GM12878 (cell line): ENCODE results near the gene B9D2. TPM values are rescaled to one million over a fixed set of nuclear protein-coding genes. Genes with fewer than 3 reads are reported as not detected.

Experiments used
- ATAC-seq: fragments of 200-7000 bp; cut with Tn5 transposase; 3 replicates; pipeline ENCODE4 v1.9.1; 2020; ENCODE audit warnings: mild to moderate bottlenecking, moderate library complexity
- BruUV-seq: library from RNA; stranded (reverse); fragments of 400-500 nt; replicated peaks from 2 replicates; lab custom pipeline; 2021; lab: Mats Ljungman, UMichigan
- CTCF ChIA-PET: fragments of 300-600 bp; sonication (Branson Sonifier 250); formaldehyde crosslinking; extraction: SDS; loops from one replicate; lab custom pipeline; 2021; ENCODE audit warnings: inconsistent platforms; lab: Yijun Ruan, JAX
- POLR2A ChIA-PET: fragments of 350-600 bp; formaldehyde crosslinking; extraction: SDS; loops from one replicate; lab custom pipeline; 2021; ENCODE audit warnings: inconsistent platforms; lab: Charles Lee
- RAD21 ChIA-PET: fragments of 300-600 bp; sonication (Branson Sonifier 250); formaldehyde crosslinking; loops from one replicate; lab custom pipeline; 2023; ENCODE audit warnings: antibody characterized with exemption; ENCODE audit not compliant: unreplicated experiment; lab: Charles Lee
- SMC1A ChIA-PET: fragments of 300-600 bp; sonication (Branson Sonifier 250); formaldehyde crosslinking; loops from one replicate; lab custom pipeline; 2023; ENCODE audit not compliant: unreplicated experiment, uncharacterized antibody; lab: Charles Lee
- DNase-seq: peaks from one replicate; pipeline ENCODE4 v3.0.0-alpha.2; 2011; ENCODE audit warnings: low read depth, low spot score
- FAIRE-seq: peaks from 3 replicates; lab custom pipeline; 2011; peaks lifted over from hg19 to GRCh38; lab: Jason Lieb, UNC
- H2AFZ ChIP-seq: 2 replicates; pipeline ENCODE4 v1.6.0; 2011; ENCODE audit warnings: low read depth, low read length, control low read depth; ENCODE audit not compliant: control insufficient read depth
- H3K27ac ChIP-seq: 2 replicates; pipeline ENCODE4 v1.5.1; 2011; ENCODE audit warnings: control low read depth; ENCODE audit not compliant: control insufficient read depth, insufficient read depth
- H3K27me3 ChIP-seq, 2 experiments: replicated peaks in 1 of 2; 2 replicates each; pipeline versions ENCODE4 v1.6.0 to v1.6.1; 2011; ENCODE audit warnings: low read length in 1 of 2; ENCODE audit not compliant: control insufficient read depth in 2 of 2, insufficient read depth in 2 of 2
- H3K36me3 ChIP-seq, 2 experiments: 2 replicates each; pipeline ENCODE4 v1.5.1; 2011; ENCODE audit warnings: low read length in 1 of 2; ENCODE audit not compliant: control insufficient read depth in 2 of 2, insufficient read depth in 2 of 2
- H3K4me1 ChIP-seq: 2 replicates; pipeline ENCODE4 v1.6.1; 2011; ENCODE audit warnings: mild to moderate bottlenecking, low read length, moderate library complexity, mixed read lengths; ENCODE audit not compliant: control insufficient read depth, insufficient read depth
- H3K4me2 ChIP-seq: 2 replicates; pipeline ENCODE4 v1.6.0; 2011; ENCODE audit warnings: control low read depth; ENCODE audit not compliant: control insufficient read depth, insufficient read depth
- H3K4me3 ChIP-seq: fragments of 200-600 bp; sonication (generic); 2 replicates; pipeline ENCODE4 v1.5.1; 2016
- H3K79me2 ChIP-seq: 2 replicates; pipeline ENCODE4 v1.6.0; 2011; ENCODE audit warnings: low read length; ENCODE audit not compliant: control insufficient read depth, insufficient read depth
- H3K9ac ChIP-seq: 2 replicates; pipeline ENCODE4 v1.8.0; 2011; ENCODE audit warnings: low read length, control low read depth, mixed read lengths; ENCODE audit not compliant: control insufficient read depth, insufficient read depth
- H3K9me3 ChIP-seq: replicated peaks from 3 replicates; pipeline ENCODE4 v1.5.1; 2011; ENCODE audit warnings: mild to moderate bottlenecking, low read length; ENCODE audit not compliant: control insufficient read depth, insufficient read depth
- H4K20me1 ChIP-seq: 2 replicates; pipeline ENCODE4 v1.6.0; 2011; ENCODE audit not compliant: control insufficient read depth, insufficient read depth
- BACH1 ChIP-seq: fragments of 450-650 bp; IDR thresholded peaks from 2 replicates; pipeline ENCODE4 v1.6.1; 2017; ENCODE audit warnings: mild to moderate bottlenecking, borderline replicate concordance
- BMI1 ChIP-seq: fragments of 450-650 bp; IDR thresholded peaks from 2 replicates; pipeline ENCODE4 v1.6.1; 2016; ENCODE audit warnings: mild to moderate bottlenecking, moderate library complexity, borderline replicate concordance
- CREM ChIP-seq: IDR thresholded peaks from 2 replicates; pipeline ENCODE4 v1.6.1; 2014; ENCODE audit warnings: antibody characterized with exemption, low read depth
- GABPA ChIP-seq: IDR thresholded peaks from 2 replicates; pipeline ENCODE4 v1.6.1; 2014; ENCODE audit warnings: antibody characterized with exemption, low read depth, mild to moderate bottlenecking, inconsistent platforms
- MEF2B ChIP-seq: fragments of 450-650 bp; IDR thresholded peaks from 2 replicates; pipeline ENCODE4 v1.6.1; 2018; ENCODE audit warnings: mild to moderate bottlenecking, moderate library complexity; ENCODE audit not compliant: partially characterized antibody, poor library complexity, severe bottlenecking
- NR2F1 ChIP-seq: fragments of 450-650 bp; conservative IDR thresholded peaks from 2 replicates; pipeline ENCODE4 v1.6.1; 2017; ENCODE audit warnings: mild to moderate bottlenecking
- POLR2A ChIP-seq: IDR thresholded peaks from 2 replicates; pipeline ENCODE4 v1.6.1; 2011; ENCODE audit warnings: low read depth, mild to moderate bottlenecking, low read length
- POU2F2 ChIP-seq: IDR thresholded peaks from 3 replicates; pipeline ENCODE4 v1.6.1; 2011; ENCODE audit warnings: low read depth, mild to moderate bottlenecking, low read length, borderline replicate concordance
- TARDBP ChIP-seq: IDR thresholded peaks from 2 replicates; pipeline ENCODE4 v1.6.1; 2016; ENCODE audit warnings: borderline replicate concordance
- ZNF592 ChIP-seq: fragments of 450-650 bp; IDR thresholded peaks from 2 replicates; pipeline ENCODE4 v1.6.1; 2017; ENCODE audit warnings: mild to moderate bottlenecking, moderate library complexity
- ZNF622 ChIP-seq: fragments of 450-650 bp; IDR thresholded peaks from 2 replicates; pipeline ENCODE4 v1.6.1; 2017; ENCODE audit warnings: mild to moderate bottlenecking, inconsistent platforms
- WGBS: methylation state at CpG from one replicate; pipeline ENCODE4 v1.1.6; 2016; ENCODE audit warnings: low lambda C conversion rate; ENCODE audit not compliant: insufficient replicate concordance, insufficient coverage; ENCODE audit errors: missing lambda C conversion rate; 5-methylcytosine and 5-hydroxymethylcytosine counted together
- in situ Hi-C: fragments of 300-500 bp; cut with MboI; formaldehyde crosslinking; loops from 9 replicates; pipeline ENCODE4 v1.14.3; 2018; ENCODE audit warnings: mixed read lengths
- intact Hi-C: fragments of 100-400 bp; cut with micrococcal nuclease; formaldehyde crosslinking; loops from one replicate; pipeline ENCODE4 v1.14.2; 2022; ENCODE audit not compliant: unreplicated experiment
- polyA plus RNA-seq, 11 experiments: library from polyadenylated mRNA; depleted of rRNA in 4 of 11; unstranded in 6 of 11; stranded (reverse) in 5 of 11; fragments of >200 nt; fragmentation: Nextera tagmentation in 4 of 11; fragmentation: Illumina TruSeq in 1 of 11; extraction: Ambion mirVana in 4 of 11; extraction: Trizol in 1 of 11; gene quantifications; 1 replicate in 1 of 11; 2 replicates in 10 of 11; pipeline versions ENCODE4 v1.2.1 to v1.2.3, GENCODE V29; 2011 to 2016; ENCODE audit warnings: inconsistent platforms in 2 of 11, missing spikeins in 2 of 11, low read depth in 1 of 11
- total RNA-seq, 4 experiments: library from RNA; depleted of rRNA in 3 of 4; stranded (reverse); fragments of >200 nt in 3 of 4; fragmentation: Illumina TruSeq in 1 of 4; extraction: Trizol in 1 of 4; gene quantifications; 2 replicates each; pipeline versions ENCODE4 v1.2.1 to v1.2.3, GENCODE V29; 2013 to 2021
- TF ChIP-seq, protein P1 (sequence below): fragments of 450-650 bp; conservative IDR thresholded peaks from 2 replicates; pipeline ENCODE4 v1.6.1; 2017; ENCODE audit warnings: mild to moderate bottlenecking, moderate library complexity
- TF ChIP-seq, protein P2 (sequence below): fragments of 450-650 bp; IDR thresholded peaks from 2 replicates; pipeline ENCODE4 v1.6.1; 2017; ENCODE audit warnings: mild to moderate bottlenecking, low read depth, inconsistent platforms; ENCODE audit not compliant: poor library complexity, severe bottlenecking
- TF ChIP-seq, protein P3 (sequence below): IDR thresholded peaks from 2 replicates; pipeline ENCODE4 v1.6.1; 2011; ENCODE audit warnings: low read depth, mild to moderate bottlenecking, low read length, moderate library complexity, borderline replicate concordance; ENCODE audit errors: extremely low read depth

The B9D2 gene
- total and polyA plus RNA-seq, 10 of the 15 experiments (the other 5 are each of a cell fraction or from before 2014, with no cell fraction given) = 2.4 to 12.4 (median 5.0) TPM

DNA sequence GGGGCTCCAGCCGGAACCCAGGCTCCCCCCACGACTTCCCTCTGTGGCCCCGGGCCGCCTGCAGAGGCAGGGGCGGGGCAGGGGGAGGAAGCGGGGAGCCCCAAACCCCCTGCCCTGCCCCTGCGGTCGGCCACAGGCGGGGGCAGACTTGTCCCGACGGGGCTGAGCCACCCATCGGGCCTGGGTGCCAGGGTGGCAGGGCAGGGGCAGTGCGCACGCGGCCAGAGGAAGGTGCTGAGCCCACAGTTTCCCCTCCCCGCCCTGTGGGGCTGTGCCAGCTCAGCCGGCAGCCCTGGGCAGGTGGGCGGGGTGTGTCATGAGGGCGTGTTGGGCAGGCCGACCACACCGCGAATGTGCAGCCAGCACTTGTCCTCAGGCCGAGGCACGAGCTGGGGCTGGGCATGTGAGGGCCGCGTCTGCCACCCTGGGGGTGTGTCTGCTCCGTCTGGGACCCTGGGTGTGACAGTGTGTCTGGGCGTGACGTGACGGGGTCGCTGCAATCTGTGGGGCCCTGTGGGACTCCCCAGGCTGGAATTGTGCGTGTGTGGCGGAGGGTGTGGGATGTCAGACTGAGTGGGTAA is 36.3 kb downstream of the B9D2 start:
- POLR2A ChIA-PET = interaction anchor here (0.8 to 1.6 kb wide), 6 partner anchors 19 to 41 kb away, joined by 3 to 5 read pairs (median 4); partner anchors contain the start of genes B9D2 and TGFB1
- peak overlapping the region; percentile 93 for H3K27ac ChIP-seq
- peak; percentile 86 for ATAC-seq
- peak overlapping the region; percentile 77 for H3K4me3 ChIP-seq
- RAD21 ChIA-PET = interaction anchor here (0.9 to 2.8 kb wide), 11 partner anchors 8 to 124 kb away, joined by 3 to 26 read pairs (median 5); partner anchors contain the start of genes B9D2 and TGFB1
- no peak for DNase-seq
- CTCF ChIA-PET = interaction anchor here (0.8 to 2.1 kb wide), 8 partner anchors 19 to 236 kb away, joined by 3 to 10 read pairs (median 3); partner anchors contain the start of gene B9D2
- SMC1A ChIA-PET = interaction anchor here (0.5 to 1.8 kb wide), 12 partner anchors 18 to 226 kb away, joined by 3 to 5 read pairs (median 4); partner anchors contain the start of genes B9D2, CCDC97, DMAC2 and HNRNPUL1
- no peaks in the 10 kb centered on the region for H3K27me3 ChIP-seq
- H3K9me3 ChIP-seq = no peaks in the 10 kb centered on the region
- peak overlapping the region; percentile 93 for H3K4me2 ChIP-seq
- peak overlapping the region; percentile 75 for H3K9ac ChIP-seq
- WGBS = under 1% methylated on average over 29 of the region's 33 CpGs
- no peak overlapping the region; the same call in none of the 2 replicates for H2AFZ ChIP-seq
- no TSS peak for BruUV-seq
- H3K36me3 ChIP-seq = peaks cover 9 to 28% of the 10 kb centered on the region in 2 experiments
- H4K20me1 ChIP-seq = no peaks in the 10 kb centered on the region
- intact Hi-C loops = loop anchor here (2.0 kb wide), 1 partner anchor 23 kb away; no protein-coding TSS in a partner anchor
- peaks cover 10% of the 10 kb centered on the region for H3K79me2 ChIP-seq
- in situ Hi-C loops = no loop called here
- FAIRE-seq = no peak
- peaks cover 37% of the 10 kb centered on the region for H3K4me1 ChIP-seq
- TF ChIP-seq TARDBP (no peak), ZNF622 (no peak), POU2F2 (no peak), BMI1 (no peak), POLR2A (peak; percentile 78), NR2F1 (peak; percentile 52), GABPA (no peak), BACH1 (peak; percentile 20; the same call in 1 of the 2 replicates), ZNF592 (no peak), MEF2B (no peak), CREM (peak; percentile 52)
- TF ChIP-seq, protein P1, sequence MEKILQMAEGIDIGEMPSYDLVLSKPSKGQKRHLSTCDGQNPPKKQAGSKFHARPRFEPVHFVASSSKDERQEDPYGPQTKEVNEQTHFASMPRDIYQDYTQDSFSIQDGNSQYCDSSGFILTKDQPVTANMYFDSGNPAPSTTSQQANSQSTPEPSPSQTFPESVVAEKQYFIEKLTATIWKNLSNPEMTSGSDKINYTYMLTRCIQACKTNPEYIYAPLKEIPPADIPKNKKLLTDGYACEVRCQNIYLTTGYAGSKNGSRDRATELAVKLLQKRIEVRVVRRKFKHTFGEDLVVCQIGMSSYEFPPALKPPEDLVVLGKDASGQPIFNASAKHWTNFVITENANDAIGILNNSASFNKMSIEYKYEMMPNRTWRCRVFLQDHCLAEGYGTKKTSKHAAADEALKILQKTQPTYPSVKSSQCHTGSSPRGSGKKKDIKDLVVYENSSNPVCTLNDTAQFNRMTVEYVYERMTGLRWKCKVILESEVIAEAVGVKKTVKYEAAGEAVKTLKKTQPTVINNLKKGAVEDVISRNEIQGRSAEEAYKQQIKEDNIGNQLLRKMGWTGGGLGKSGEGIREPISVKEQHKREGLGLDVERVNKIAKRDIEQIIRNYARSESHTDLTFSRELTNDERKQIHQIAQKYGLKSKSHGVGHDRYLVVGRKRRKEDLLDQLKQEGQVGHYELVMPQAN = 0 out of 2 replicates have a peak, but pooled peaks have one; percentile 30
- TF ChIP-seq, protein P2, sequence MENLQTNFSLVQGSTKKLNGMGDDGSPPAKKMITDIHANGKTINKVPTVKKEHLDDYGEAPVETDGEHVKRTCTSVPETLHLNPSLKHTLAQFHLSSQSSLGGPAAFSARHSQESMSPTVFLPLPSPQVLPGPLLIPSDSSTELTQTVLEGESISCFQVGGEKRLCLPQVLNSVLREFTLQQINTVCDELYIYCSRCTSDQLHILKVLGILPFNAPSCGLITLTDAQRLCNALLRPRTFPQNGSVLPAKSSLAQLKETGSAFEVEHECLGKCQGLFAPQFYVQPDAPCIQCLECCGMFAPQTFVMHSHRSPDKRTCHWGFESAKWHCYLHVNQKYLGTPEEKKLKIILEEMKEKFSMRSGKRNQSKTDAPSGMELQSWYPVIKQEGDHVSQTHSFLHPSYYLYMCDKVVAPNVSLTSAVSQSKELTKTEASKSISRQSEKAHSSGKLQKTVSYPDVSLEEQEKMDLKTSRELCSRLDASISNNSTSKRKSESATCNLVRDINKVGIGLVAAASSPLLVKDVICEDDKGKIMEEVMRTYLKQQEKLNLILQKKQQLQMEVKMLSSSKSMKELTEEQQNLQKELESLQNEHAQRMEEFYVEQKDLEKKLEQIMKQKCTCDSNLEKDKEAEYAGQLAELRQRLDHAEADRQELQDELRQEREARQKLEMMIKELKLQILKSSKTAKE = no peak
- TF ChIP-seq, protein P3, sequence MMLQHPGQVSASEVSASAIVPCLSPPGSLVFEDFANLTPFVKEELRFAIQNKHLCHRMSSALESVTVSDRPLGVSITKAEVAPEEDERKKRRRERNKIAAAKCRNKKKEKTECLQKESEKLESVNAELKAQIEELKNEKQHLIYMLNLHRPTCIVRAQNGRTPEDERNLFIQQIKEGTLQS = no peak
